DMS114 treated with DMSO at 0.1 percent for 48 hours (cell line): Measurements from ENCODE around the gene ARHGAP44.

Experiments used
- DNase-seq: peaks from one replicate; lab custom pipeline; 2025; ENCODE audit not compliant: unreplicated experiment; lab: John Stamatoyannopoulos, UW

The ARHGAP44 gene

DNA sequence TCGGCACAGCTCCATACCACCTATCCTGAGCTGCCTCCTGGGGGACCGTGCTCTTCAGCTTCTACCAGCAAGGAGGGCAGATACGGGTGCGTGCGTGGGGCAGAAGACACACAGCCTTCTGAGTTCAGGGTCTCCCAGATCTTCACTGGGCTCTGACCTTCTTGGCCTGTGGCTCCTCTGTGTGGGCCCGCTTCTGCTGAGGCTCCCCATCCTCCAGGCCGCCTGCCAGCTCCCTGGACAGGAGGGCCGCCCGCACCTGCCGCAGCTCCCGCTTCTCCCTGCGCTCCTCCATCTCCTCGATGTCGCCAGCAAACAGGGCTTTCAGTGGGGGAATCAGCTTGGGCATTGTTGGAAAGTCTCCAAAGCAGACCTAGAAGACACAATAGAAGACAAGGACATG, 203.4 kb downstream of the ARHGAP44 start:
- no peak for DNase-seq

DNA sequence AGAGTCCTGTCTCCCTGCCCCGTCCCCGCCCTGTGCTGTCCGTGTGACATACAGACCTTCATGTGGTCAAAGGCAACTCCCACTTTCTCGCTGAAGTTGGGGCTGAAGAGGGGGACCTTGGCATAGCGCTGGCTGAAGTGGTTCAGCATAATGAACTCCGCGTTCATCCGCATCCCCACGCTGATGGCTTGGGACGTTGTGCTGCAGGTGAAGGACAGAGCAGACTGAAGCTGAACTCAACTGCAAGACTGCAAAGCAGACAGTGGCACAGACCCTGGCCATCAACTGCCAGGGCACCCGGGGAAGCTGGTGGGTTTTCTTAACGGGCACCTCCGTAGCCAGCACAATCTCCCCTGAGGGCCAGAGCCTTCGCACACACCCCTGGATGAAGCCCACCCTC, 204.3 kb downstream of the ARHGAP44 start:
- no peak for DNase-seq

DNA sequence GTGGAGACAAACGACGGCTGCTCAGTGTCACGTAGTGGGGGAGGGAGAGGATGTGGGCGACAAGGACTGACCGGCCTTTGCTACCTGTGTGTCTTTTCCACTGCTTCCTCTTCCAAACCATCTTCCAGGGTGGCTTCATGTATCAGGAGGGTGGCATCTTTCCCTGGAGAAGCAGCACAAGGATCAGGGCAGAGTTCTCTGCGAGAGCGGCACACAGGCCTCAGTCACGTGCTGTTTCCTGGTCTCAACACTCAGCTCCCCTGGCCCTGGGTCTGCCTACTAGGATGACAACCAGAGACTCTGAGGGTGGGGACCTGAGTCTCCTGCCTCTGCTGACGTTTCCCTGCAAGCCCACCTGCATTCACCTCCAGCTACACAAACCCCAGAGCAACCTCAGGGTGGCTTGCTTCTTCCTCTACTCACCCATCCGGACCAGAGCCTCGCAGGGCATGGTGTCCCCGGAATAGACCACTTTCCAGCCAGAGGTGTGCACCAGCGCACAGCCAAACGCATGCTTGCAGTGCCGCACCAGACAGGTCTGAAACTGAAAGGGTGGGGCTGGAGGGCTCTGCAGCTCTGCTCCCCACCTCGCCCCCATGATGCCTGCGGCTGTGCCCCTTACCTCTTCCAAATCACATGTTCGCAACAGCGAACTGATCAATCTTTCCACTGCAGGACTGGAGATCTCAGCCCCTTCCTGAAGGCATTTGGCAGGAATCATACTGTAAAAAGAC, 205.2 kb downstream of the ARHGAP44 start:
- DNase-seq = no peak

DNA sequence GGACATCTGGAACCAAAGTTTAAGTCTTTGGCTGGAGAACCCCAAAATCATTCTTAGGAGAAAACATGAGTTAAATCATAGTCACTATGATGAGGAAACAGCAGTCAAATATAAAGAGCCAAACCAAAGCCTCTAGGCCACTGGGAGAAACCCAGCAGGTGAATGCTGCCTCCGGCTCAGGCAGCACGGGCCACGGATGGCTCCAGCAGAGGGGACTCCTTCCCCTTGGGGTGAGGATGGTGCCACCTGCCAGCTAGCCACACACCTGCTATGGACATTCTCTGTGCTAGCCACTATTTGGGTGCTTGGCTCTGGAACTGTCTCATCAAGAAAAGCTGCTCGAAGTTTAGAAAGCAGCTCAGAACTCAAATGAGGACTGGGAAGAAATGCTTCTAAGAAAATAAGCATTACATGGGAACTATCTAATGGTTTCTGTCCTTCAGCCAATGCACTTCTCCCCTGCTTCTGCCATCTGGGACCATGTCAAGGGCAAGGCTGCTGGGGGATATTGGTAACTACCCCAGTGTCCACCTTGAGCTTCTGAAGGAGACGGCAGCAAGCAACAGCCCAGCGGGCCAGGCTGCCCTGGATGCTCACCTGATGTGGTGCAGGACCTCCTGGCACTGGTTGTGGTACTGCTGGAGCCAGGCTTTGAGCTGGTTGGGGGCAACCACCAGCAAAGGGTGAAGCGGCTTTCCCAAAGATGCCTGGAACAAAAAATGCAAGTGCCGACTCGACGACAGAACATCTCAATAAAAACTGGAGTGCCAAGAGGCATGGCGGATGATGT, 206.0 kb downstream of the ARHGAP44 start:
- DNase-seq = no peak

DNA sequence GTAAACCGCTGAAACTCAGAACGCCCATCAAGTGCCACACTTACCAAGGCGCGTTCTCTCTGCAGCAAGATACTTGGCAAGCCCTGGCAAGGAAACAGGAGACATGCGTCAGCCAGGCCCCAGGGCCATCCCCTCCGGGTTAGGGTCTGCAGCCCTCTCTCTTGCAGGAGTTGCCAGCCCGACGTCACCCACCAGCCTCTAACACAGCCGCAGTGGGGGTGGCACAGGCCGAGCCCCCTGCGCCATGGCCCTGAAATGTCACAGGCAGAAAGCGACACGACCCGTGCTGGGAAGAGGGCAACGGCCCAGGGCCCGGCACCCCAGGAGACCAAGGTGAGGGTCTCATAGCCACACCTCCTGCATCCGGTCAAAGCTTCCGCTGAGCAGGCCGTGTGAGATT, 206.6 kb downstream of the ARHGAP44 start:
- DNase-seq = no peak

DNA sequence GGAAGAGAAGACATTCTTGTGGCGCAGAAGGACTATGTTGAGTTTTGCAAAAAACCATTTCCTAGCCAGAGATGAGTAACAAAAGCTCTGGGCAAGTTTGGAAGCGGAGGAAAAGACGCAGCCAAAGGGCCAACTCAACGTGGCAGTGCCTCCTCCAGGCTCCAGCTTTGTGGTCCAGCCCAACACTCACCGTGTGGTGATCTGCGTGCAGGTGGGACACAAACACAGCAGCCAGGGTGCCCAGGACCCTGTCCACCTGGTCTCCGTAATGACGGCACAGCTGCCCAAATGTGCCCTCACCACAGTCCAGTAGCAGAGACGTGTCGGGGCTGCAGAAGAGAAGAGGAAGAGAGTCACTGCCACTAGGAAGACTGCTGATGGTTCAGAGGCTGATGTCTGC, 207.1 kb downstream of the ARHGAP44 start:
- no peak for DNase-seq

DNA sequence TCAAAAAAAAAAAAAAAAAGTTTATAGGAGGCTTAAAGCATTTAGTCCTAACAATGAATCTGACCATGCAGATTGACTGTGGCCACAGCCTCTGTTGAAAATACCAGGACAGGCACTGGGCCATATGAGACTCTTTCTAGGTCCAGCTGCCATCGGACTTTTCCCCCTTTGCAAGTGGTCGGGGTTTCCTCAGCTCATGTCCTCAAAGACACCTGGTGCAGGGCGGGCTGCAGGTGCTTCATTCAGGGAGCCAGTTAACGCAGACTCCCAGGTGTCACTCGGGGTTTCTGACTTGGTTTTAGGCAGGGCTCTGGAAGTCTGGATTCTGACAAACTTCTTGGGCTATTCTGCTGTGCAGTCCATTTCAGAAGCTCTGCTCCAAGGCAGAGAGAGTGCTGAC, 207.6 kb downstream of the ARHGAP44 start:
- DNase-seq = no peak

DNA sequence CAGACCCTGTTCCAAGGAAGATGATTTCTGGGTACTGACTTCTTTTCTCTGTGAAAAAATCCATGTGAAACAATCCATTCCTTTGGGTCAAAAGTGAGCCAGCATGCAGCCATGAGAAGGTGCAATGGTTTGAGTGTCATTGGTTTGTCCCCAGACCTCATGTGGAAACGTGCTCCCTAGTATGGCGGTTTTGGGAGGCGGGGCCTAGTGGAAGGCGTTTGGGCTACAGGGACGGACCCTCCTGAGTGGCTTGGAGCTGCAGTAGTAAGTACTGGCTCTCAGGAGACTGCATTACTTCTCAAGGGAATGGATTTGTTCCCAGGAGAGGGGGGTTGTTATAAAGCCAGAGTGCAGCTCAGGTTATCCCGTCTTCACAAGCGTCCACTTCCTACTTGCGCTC, 209.2 kb downstream of the ARHGAP44 start:
- no peak for DNase-seq

DNA sequence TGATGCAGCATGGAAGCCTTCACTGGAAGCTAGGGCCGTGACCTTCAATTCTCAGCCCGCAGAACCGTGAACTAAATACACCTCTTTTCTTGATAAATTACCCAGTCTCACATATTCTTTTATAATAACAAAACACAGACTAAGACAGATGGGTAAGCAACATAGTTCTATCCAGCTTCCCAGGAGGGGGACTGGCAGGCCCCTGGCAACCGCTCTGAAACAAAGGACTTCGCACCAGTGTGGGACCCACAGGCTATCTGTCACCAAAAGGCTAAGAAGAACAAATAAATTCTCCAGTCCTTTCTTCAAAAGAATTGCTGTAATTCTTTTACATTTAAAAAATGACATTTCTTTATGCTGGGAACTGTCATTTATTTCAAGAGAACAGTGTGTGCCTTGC, 209.6 kb downstream of the ARHGAP44 start:
- no peak for DNase-seq

DNA sequence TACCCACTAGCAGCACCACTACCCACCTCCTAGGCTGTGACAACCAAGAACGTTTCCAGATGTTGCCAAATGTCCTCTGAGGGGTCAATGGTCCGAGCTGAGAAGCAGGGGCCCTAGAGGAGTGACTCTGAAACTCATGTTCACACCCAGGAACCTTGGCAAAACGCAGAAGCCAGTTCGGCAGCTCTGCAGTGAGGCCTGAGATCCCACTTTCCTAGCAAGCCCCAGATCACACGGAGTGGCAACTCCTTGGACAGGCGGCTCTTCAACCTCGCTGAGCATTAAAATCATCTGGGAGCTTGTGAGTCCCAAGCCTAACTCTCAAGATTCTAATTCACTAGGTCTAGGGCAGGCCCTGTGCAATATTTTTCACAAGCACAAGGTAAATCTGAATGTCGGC, 211.3 kb downstream of the ARHGAP44 start:
- DNase-seq = no peak

DNA sequence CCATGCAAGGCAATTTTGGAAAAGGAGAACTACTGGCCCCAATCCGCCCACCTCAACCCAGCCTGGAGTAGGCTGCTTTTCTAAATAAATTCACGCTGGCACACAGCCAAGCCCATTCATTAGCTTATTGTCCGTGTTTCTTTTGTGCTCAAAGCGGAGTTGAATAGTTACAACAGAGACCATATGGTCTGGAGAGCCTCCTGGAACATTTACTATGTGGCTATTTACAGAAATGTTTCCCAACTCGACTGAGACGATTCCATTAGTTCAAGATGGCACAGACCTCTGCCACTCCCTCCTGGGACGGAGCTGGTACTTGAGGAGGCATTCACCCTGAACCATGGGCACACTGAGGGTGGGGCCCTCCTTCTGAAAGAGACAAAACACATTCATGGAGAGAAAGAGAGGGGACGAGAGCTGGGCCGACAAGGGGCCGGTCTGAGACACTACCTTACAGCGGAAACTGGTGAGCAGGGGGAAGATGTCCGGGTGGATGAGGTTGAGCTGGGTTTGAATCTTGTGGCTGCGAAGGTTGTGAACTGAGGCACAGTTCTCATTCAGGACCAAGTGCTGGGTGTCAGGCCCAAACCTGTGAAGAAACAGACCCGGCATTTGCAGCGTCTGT, 212.8 kb downstream of the ARHGAP44 start:
- no peak for DNase-seq

DNA sequence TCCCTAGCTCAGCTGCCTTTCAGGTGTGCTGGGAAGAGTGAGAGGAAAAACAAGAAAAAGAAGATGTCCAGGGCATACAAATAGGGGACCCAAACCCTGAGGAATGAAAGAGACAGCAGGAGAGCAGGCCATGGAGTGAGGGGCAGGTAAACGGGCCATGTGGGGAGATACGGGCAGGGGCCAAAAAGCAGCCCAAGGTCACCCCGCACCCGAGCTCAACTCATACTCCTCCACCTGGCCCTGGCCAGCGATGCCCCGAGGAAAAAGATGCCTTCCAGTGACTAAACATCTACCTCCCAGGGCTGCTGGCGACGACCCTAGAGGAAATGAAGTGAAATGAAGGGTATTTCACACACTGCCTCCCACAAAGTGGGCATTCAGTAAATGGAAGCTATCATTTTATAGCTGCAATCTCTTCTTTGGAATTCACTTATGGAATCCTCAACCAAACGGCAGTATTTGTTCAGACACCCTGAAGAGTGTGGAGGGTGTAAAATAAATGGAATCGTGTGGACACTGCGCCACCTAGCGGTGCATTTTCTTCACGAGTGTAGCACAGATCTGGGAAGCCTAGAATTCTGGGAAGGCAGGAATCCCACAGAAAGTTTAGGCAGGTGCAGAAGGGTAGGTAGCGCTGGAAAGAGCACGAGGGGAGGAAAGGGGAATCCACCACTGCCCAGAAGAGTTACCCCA, 213.6 kb downstream of the ARHGAP44 start:
- DNase-seq = no peak

DNA sequence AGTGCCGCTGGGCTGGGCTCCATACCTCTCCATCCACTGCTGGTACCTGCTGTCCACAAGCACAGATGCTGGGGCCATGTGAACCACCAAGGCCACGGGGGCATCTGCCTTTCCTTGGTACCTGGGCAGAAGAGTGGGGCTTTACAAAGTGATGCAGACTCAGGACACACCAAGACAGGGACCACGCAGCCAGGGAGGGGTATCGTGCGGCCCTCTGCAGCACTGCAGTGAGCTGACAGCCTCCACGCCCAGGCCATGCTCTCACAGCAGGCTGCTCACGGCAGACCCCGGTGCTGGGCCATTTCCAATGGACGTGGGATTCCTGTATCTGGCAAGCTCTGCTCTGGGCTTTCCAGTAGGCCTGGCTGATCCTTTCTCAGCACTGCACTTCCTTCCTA, 214.2 kb downstream of the ARHGAP44 start:
- DNase-seq = no peak

DNA sequence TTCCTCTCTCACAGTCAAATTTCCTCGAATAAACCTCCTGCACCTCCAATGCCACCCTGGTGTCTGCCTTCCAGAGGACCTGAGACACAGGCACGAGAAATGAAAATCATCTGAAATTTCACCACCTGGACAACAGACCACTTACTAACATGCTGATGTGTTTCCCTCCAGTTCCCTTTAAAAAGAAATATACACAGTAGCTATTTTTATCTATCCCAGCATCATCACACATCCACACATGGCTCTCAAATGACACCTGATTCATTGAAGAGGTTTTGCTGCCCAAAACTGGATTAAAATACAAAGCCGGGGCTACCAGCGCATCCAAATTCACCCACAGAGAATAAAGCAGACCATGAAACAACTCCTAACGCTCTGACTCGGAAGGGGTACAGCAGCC, 214.6 kb downstream of the ARHGAP44 start:
- DNase-seq = no peak

DNA sequence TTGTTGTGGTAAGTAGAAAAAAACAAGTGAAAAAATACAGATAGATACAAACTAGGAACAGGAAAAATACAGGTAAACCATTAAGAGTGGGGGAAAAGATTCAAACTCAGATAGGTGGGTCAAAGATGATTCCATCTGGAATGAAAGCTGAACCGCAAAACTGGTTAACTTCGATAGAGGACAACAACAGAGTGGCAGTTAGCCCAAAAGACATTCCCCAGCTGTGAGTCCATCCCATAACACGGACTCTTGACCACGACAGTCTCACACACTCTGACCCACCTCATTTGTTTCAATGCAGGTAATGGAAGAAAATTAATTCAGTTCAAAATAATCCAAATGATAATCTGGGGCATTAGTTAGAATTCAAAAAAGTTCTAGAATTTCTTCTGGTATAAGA, 215.0 kb downstream of the ARHGAP44 start:
- DNase-seq = no peak

DNA sequence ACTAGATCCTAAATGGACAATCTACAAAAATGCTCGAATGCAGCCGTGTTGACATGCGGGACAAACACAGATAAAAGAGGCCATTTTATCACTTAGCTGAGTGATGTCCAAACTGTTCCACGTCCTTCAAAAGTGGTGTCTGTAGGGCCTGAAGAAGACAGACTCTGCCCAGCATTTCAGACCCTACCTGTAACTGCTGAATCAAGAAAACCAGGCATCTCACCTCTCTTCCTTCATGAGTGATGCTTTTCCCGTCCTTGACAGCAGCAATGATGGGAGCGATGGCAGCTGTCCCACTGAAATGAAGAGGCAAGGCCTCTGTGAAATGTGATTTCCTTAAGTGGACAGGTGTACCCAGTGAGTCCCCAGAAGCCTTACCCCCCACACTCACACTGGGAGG, 216.2 kb downstream of the ARHGAP44 start:
- DNase-seq = no peak

DNA sequence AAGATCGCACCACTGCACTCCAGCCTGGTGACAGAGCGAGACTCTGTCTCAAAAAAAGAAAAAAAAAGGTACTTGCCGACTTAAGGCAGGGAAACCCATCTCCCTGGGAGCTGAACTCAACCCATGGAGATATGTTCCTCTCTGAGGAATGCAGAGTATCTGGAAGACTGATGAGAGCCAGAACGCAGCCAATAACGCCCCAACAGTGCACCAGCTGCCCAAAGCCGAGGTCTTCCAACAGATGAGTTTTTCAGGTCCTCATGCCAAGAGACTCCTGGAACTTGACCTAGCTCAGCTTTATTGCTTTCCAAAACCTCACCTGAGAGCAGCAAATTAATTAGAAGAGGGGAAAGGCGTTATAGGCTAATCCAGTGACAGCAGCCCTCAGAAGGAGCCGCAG, 219.2 kb downstream of the ARHGAP44 start:
- no peak for DNase-seq

DNA sequence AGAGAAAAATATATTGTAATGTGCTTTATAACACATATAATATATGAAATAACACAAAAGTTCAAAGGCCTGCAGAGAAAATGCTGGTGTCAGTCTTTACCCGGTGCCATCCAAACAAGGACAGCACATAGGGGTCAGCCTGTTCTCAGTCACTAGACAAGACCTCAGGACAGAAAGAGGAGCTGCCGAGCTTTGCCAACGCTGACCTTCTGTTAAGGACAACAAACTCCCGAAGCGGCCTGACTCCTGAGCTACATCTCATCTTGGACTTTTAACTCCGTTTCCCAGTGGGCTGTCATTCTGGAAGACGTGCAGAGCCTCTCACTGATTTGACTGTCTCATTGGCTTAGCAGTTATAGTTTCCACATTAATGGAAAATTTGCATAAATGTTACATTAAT, 221.7 kb downstream of the ARHGAP44 start:
- no peak for DNase-seq

DNA sequence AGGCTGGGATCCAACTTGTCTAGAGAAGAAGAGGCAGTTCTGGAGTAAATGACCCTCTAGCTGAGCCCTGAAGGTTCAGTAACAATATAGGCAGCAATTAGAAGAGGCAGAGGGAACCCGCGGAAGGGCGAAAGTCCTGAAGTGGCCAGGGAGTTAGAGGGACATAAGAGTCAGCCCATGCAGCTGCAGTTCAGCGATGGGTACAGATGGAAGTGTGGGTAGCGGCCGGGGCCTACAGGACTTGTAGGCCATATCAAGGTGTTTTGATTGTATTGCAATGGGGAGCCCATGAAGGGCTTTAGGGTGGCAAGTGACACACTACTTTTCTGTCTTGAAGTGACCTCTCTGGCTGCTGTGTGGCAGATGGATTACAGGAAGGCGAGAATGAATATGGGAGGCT, 225.5 kb downstream of the ARHGAP44 start:
- no peak for DNase-seq

DNA sequence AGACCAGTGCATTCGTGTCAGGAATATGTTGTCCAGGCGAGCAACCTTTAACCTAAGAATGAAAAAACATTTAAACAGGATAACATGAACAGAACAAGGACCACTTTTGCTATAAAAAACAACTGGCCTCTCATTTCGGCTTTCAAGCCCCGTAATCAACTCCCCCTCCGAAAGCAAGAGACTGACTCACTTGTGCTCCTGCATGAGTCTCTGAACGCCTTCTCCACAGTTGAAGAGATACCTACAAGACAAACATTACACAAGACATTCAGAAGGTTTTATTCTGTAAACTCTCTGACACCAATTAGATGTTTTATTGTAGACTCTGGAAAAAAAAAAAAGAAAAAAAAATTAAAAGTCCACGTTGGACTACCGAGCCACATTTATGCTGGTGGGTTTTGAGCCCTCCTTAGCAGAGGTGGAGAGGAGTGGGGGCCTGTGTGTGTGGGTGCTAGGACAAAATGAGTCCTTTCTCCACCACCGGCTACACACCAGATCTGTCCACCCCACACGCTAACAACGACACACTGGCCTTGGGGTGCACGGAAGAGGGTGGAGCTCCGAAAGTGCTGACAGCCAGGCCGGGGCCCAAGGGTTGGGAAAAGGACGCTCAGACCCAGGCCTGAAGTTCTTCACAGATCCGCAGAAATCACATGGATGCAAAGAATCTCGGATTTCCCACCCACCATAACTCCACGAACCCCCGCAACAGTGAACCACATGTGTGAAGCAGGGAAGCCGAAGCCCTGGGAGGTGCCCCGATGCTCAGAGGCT, 227.8 kb downstream of the ARHGAP44 start:
- no peak for DNase-seq
